GM18508 (cell line): Measurements from ENCODE around the gene UGT3A1.

Experiments
- ATAC-seq: cut with Tn5 transposase; IDR thresholded peaks from one replicate; pipeline ENCODE4 v1.9.1; 2021; ENCODE audit warnings: moderate number of reproducible peaks; ENCODE audit not compliant: insufficient read depth, unreplicated experiment

The UGT3A1 gene

DNA sequence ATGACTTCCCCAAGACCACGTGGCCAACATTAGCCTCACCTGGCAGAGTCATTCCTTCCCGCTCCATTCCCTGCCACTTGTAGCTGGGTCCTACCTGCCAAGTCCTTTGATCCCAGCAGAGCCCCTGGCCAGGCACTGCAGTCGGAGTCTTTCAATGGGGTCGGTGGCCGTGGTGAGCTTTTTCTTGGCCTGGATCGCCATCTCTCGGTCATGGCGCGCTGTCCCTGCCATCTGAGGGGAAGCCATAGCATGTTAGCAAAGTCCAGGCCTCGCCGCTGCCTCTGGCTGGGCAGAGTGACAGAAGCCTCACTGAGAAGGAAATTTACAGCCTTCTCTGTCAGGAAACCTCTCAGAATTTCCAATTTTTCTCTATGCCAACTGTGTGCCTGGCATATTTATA is 70.3 kb downstream of the UGT3A1 start:
- no peak for ATAC-seq

DNA sequence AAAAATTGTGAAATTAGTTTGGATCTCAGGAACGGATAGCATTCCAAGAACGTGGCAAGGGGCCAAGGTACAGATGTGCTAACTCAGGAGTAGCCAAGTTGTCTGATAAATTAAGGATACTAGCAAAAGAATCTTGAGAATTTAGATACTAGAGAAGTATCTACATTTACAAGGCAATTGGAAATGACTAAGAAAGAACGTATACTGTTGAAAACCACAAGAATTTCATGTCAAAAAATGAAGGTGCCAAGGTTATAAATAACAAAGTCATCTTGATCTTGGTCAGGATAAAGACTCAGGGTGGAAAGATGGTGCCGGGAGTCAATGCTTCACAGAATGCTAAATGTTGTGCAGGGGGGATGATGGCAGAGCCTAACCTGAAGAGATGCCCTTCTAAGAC is 72.0 kb downstream of the UGT3A1 start:
- ATAC-seq: no peak

- no peak for ATAC-seq
These were observed 82.4 kb downstream of the UGT3A1 start for GRCh38 chr5:35908814-35909213.

GRCh38 chr5:35908228-35908627 is 83.0 kb downstream of the UGT3A1 start:
- no peak for ATAC-seq

DNA sequence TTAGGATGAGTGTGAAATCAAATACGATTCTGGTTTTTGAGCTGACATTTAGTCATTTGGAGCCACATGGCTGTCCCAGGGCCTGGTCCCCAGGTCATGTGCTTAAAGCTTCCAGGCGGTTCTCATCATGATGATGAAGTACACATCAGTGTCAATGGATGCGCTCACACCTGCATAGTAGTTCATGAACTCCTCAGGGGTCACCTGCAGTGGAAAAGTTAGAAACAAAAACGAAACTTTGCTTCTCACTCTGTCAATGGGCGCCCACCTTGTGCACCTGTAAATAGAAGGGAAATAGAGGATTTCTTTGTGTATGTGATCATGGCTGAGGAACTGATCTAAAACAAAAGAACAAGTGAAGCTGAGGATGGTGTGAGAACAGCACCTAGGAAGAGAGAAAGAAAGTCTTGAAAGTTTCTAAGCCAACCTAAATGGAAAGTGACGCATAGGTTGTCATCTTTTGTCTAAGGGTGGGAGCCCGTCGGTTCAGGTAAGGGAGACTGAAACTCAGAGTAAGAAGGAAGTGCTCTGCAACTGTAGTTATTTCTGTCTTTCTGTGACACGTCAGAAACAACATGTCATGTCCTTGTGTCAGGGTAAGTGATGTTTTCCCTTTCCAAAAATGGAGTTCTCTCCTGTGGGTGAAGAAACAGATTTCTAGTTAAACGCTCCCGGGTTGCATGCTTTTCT is 86.6 kb downstream of the UGT3A1 start:
- no peak for ATAC-seq

DNA sequence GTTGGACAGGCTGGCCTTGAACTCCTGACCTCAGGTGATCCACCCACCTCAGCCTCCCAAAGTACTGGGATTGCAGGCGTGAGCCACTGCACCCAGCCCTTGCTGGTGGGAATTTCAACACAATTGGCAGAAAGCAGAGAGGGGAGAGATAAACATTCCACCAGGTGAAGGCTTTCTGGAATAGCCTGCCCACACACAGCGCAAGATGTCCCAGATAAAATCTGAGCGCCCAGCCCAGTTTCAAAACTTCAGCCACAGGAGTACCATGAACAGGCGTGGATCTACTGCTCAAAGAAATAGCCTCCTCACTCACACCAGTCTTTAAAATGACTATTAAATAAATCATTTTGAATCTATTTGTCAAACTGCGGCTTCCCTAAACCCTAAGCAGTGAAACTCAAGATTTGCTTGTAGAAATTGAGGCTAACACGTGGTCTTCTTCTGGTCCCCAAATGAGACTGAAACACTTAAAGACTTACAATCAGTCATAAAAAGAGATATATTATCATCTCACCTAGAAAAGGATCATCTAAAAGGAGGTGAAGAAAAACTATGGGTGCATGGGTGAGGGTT is 87.5 kb downstream of the UGT3A1 start:
- no peak for ATAC-seq

GRCh38 chr5:35902046-35902672 is 89.0 kb downstream of the UGT3A1 start:
- no peak for ATAC-seq
